ENCODE results near the gene NDUFS3.

DNA sequence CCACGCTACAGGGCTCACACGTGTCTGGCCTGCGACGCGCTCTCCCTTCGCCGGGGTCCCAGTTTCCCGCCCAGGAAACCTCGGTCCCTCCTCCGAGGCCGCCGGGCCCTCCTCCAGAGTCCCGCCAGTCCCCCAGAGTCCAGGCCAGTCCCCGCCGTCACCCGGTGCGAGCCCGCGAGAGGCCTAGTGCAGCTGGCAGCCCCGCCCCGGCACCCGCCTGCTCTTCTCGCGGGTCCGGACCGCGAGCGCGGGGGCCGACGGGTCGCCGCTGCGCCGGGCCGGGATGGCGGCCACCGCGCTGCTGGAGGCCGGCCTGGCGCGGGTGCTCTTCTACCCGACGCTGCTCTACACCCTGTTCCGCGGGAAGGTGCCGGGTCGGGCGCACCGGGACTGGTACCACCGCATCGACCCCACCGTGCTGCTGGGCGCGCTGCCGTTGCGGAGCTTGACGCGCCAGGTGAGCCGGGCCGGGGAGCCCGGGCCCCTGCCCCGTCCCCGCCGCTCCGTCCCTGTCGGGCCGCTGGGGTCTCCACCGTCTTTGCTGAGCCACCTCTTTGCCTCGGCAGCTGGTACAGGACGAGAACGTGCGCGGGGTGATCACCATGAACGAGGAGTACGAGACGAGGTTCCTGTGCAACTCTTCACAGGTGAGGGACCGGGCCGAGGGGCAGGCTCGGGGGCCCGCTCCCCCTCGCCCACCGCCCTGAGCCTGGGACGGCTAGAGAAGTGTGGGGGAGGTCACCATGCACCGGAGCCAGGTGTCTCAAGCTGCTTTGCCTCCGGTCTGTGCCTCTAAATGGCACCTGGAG, 13.3 kb upstream of the NDUFS3 start, which contains the start of gene PTPMT1:
- TF ChIP-seq, protein P1, sequence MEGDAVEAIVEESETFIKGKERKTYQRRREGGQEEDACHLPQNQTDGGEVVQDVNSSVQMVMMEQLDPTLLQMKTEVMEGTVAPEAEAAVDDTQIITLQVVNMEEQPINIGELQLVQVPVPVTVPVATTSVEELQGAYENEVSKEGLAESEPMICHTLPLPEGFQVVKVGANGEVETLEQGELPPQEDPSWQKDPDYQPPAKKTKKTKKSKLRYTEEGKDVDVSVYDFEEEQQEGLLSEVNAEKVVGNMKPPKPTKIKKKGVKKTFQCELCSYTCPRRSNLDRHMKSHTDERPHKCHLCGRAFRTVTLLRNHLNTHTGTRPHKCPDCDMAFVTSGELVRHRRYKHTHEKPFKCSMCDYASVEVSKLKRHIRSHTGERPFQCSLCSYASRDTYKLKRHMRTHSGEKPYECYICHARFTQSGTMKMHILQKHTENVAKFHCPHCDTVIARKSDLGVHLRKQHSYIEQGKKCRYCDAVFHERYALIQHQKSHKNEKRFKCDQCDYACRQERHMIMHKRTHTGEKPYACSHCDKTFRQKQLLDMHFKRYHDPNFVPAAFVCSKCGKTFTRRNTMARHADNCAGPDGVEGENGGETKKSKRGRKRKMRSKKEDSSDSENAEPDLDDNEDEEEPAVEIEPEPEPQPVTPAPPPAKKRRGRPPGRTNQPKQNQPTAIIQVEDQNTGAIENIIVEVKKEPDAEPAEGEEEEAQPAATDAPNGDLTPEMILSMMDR (IDR thresholded peaks at IDR 0.05; ENCODE audit: poor library complexity): no peak
- no peak for TF ChIP-seq EZH2 (IDR thresholded peaks at IDR 0.05; ENCODE audit: borderline replicate concordance)

Measured in hepatocyte (in vitro differentiated cells).